ENCODE data around the gene KRTAP2-1. TPM values are rescaled to one million over a fixed set of nuclear protein-coding genes. Genes with fewer than 3 reads are reported as not detected.
"Not testable (repeated sequence)": the region's sequence is repeated elsewhere in the genome, so short reads cannot be mapped to it uniquely, and the experiment has no call there.

KRTAP2-1 gene
- total RNA-seq, 4 donors from 2014 or later, result not detected

GRCh38 chr17:41008811-41009210 is 38.3 kb downstream of the KRTAP2-1 start, which contains the start of gene KRTAP3-1:
Gene KRTAP3-1, minus strand, starts transcription at chr17:41009128. Its CDS starts 54 bp downstream, at chr17:41009074.
- Histone ChIP-seq H3K27me3 (no peaks in the 10 kb centered on the region), H3K9me3 (no peaks in the 10 kb centered on the region), H3K36me3 (no peaks in the 10 kb centered on the region), H3K4me3 (no peak within 1 kb of the TSS), H3K4me1 (no peaks in the 10 kb centered on the region), H3K27ac (no peak within 1 kb of the TSS)
- TF ChIP-seq POLR2A (IDR thresholded peaks at IDR 0.05) (no peak), EP300 (IDR thresholded peaks at IDR 0.05) (no peak), POLR2AphosphoS5 (IDR thresholded peaks at IDR 0.05) (no peak), CTCF (IDR thresholded peaks at IDR 0.05) (no peak)
- no peak for ATAC-seq
- WGBS, 2 donors (ENCODE audit: low coverage in 1 of 2), result 81 to 87% methylated on average over 3 to 7 of the region's 8 CpGs

- no peak for TF ChIP-seq EP300 (IDR thresholded peaks at IDR 0.05)
- no peak for TF ChIP-seq POLR2AphosphoS5 (IDR thresholded peaks at IDR 0.05)
- no peak for TF ChIP-seq POLR2A (IDR thresholded peaks at IDR 0.05)
- TF ChIP-seq CTCF (IDR thresholded peaks at IDR 0.05), result no peak
- no peak overlapping the region for H3K4me3 ChIP-seq
- ATAC-seq, result no peak
Observed at GRCh38 chr17:41004397-41004796, 42.7 kb downstream of the KRTAP2-1 start.

GRCh38 chr17:41003926-41004325 is 43.2 kb downstream of the KRTAP2-1 start:
- 30 to 49% methylated on average over 4 of the region's 4 CpGs for WGBS, 2 donors (ENCODE audit: low coverage in 1 of 2)
- H3K4me3 ChIP-seq, result no peak overlapping the region
- TF ChIP-seq EP300 (IDR thresholded peaks at IDR 0.05), result no peak
- TF ChIP-seq POLR2AphosphoS5 (IDR thresholded peaks at IDR 0.05), result no peak
- no peak for TF ChIP-seq CTCF (IDR thresholded peaks at IDR 0.05)
- TF ChIP-seq POLR2A (IDR thresholded peaks at IDR 0.05), result no peak
- no peaks in the 10 kb centered on the region for H3K36me3 ChIP-seq
- ATAC-seq, result no peak
- peaks cover 15% of the 10 kb centered on the region for H3K27me3 ChIP-seq
- no peak overlapping the region for H3K27ac ChIP-seq
- H3K9me3 ChIP-seq, result no peaks in the 10 kb centered on the region
- H3K4me1 ChIP-seq, result no peaks in the 10 kb centered on the region

More at GRCh38 chr17:41004397-41004796, 42.7 kb downstream of the KRTAP2-1 start:
- H3K4me1 ChIP-seq, result no peaks in the 10 kb centered on the region
- peaks cover 10% of the 10 kb centered on the region for H3K27me3 ChIP-seq
- 85 to 93% methylated on average over 2 to 3 of the region's 3 CpGs for WGBS, 2 donors (ENCODE audit: low coverage in 1 of 2)
- no peaks in the 10 kb centered on the region for H3K9me3 ChIP-seq
- no peak overlapping the region for H3K27ac ChIP-seq
- H3K36me3 ChIP-seq, result no peaks in the 10 kb centered on the region

- TF ChIP-seq CTCF (IDR thresholded peaks at IDR 0.05) (no peak), POLR2AphosphoS5 (IDR thresholded peaks at IDR 0.05) (no peak), EP300 (IDR thresholded peaks at IDR 0.05) (no peak), POLR2A (IDR thresholded peaks at IDR 0.05) (no peak)
- Histone ChIP-seq H3K4me1 (no peaks in the 10 kb centered on the region), H3K4me3 (no peak overlapping the region), H3K27me3 (peaks cover 16% of the 10 kb centered on the region), H3K9me3 (no peaks in the 10 kb centered on the region), H3K27ac (no peak overlapping the region), H3K36me3 (no peaks in the 10 kb centered on the region)
- ATAC-seq, result no peak
- 50 to 68% methylated on average over 5 of the region's 5 CpGs for WGBS, 2 donors (ENCODE audit: low coverage in 1 of 2)
Observed at GRCh38 chr17:41002814-41003213, 44.3 kb downstream of the KRTAP2-1 start.

- H3K9me3 ChIP-seq, result no peaks in the 10 kb centered on the region
- no peak for ATAC-seq
- H3K4me3 ChIP-seq, result no peak overlapping the region
- 43 to 80% methylated on average over 1 to 2 of the region's 4 CpGs for WGBS, 2 donors (ENCODE audit: low coverage in 1 of 2)
- no peak overlapping the region for H3K27ac ChIP-seq
- TF ChIP-seq EP300 (IDR thresholded peaks at IDR 0.05) (no peak), POLR2AphosphoS5 (IDR thresholded peaks at IDR 0.05) (no peak), CTCF (IDR thresholded peaks at IDR 0.05) (no peak), POLR2A (IDR thresholded peaks at IDR 0.05) (no peak)
- no peaks in the 10 kb centered on the region for H3K36me3 ChIP-seq
- H3K27me3 ChIP-seq, result peaks cover 27% of the 10 kb centered on the region
- no peaks in the 10 kb centered on the region for H3K4me1 ChIP-seq
Observed at GRCh38 chr17:41001795-41002194, 45.3 kb downstream of the KRTAP2-1 start.

- WGBS, 2 donors (ENCODE audit: low coverage in 1 of 2), result 79 to 83% methylated on average over 2 to 4 of the region's 6 CpGs
- not testable (repeated sequence) for H3K36me3 ChIP-seq, ATAC-seq
Observed at GRCh38 chr17:40999563-40999962, 47.6 kb downstream of the KRTAP2-1 start, which contains the start of gene KRTAP3-2. Gene KRTAP3-2, minus strand, starts transcription at chr17:40999906. Its CDS starts 53 bp downstream, at chr17:40999853.

More at GRCh38 chr17:40999563-40999962, 47.6 kb downstream of the KRTAP2-1 start, which contains the start of gene KRTAP3-2:
- not testable (repeated sequence) for H3K9me3 ChIP-seq, H3K4me1 ChIP-seq, H3K27ac ChIP-seq, H3K4me3 ChIP-seq
- peaks cover 32% of the 10 kb centered on the region for H3K27me3 ChIP-seq

Data from gastroesophageal sphincter (tissue), 4 donors.